Body of pancreas (tissue), 4 donors: ENCODE results near the gene CELF3.

Source experiments
- POLR2A ChIP-seq, 3 donors: fragments of 450-650 bp; IDR thresholded peaks; one replicate each; pipeline ENCODE4 v1.6.1; 2016; ENCODE audit warnings: antibody characterized with exemption in 3 of 3, mild to moderate bottlenecking in 2 of 3
- TF ChIP-seq, protein P1 (sequence below), 7 experiments: fragments of 450-650 bp in 4 of 7; fragments of 200-600 bp in 3 of 7; sonication (generic) in 3 of 7; IDR thresholded peaks; one replicate each; pipeline ENCODE4 v1.5.1; 2016 to 2019; ENCODE audit warnings: antibody characterized with exemption in 7 of 7

DNA sequence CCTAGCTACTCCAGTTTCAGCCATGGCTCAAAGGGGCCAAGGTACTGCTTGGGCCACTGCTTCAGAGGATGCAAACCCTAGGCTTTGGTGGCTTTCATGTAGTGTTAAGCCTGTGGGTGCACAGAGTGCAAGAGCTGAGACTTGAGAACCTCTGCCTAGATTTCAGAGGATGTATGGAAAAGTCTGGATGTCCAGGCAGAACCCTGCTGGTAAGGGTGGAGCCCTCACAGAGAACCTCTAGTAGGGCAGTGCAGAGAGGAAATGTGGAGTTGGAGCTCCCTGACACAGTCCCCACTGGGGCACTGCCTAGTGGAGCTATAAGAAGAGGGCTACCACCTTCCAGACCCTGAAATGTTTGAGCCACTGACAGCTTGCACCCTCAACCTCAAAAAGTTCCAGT is 20.9 kb upstream of the CELF3 start:
- TF ChIP-seq, protein P1, sequence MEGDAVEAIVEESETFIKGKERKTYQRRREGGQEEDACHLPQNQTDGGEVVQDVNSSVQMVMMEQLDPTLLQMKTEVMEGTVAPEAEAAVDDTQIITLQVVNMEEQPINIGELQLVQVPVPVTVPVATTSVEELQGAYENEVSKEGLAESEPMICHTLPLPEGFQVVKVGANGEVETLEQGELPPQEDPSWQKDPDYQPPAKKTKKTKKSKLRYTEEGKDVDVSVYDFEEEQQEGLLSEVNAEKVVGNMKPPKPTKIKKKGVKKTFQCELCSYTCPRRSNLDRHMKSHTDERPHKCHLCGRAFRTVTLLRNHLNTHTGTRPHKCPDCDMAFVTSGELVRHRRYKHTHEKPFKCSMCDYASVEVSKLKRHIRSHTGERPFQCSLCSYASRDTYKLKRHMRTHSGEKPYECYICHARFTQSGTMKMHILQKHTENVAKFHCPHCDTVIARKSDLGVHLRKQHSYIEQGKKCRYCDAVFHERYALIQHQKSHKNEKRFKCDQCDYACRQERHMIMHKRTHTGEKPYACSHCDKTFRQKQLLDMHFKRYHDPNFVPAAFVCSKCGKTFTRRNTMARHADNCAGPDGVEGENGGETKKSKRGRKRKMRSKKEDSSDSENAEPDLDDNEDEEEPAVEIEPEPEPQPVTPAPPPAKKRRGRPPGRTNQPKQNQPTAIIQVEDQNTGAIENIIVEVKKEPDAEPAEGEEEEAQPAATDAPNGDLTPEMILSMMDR (IDR thresholded peaks at IDR 0.05) = no peak
- TF ChIP-seq POLR2A (IDR thresholded peaks at IDR 0.05) = no peak
